Testis (tissue), 3 donors: ENCODE results near the gene AKR1C4. TPM values are rescaled to one million over a fixed set of nuclear protein-coding genes. Genes with fewer than 3 reads are reported as not detected.

Experiments
- DNase-seq: peaks from one replicate; pipeline ENCODE4 v3.0.0-alpha.2; 2019
- H3K27ac ChIP-seq, 2 donors: fragments of 200-600 bp; sonication (generic); one replicate each; pipeline ENCODE4 v1.5.1; 2019
- H3K27me3 ChIP-seq: fragments of 200-600 bp; sonication (generic); one replicate; pipeline ENCODE4 v1.5.1; 2019
- H3K36me3 ChIP-seq: fragments of 200-600 bp; sonication (generic); one replicate; pipeline ENCODE4 v1.5.1; 2017; ENCODE audit warnings: low read depth; ENCODE audit errors: missing control alignments
- H3K4me1 ChIP-seq: fragments of 200-600 bp; sonication (generic); one replicate; pipeline ENCODE4 v1.5.1; 2019
- H3K4me3 ChIP-seq, 2 donors: fragments of 200-600 bp; sonication (generic); one replicate each; pipeline ENCODE4 v1.5.1; 2017 to 2019
- H3K9me3 ChIP-seq: fragments of 200-600 bp; sonication (generic); one replicate; pipeline ENCODE4 v1.5.1; 2017
- POLR2A ChIP-seq: fragments of 450-650 bp; IDR thresholded peaks from one replicate; pipeline ENCODE4 v1.6.1; 2017; ENCODE audit warnings: antibody characterized with exemption, mild to moderate bottlenecking, moderate library complexity
- WGBS, 2 donors: methylation state at CpG; one replicate each; pipeline ENCODE4 v1.1.5; 2018; 5-methylcytosine and 5-hydroxymethylcytosine counted together
- intact Hi-C: fragments of 100-400 bp; cut with DNase I; formaldehyde crosslinking; loops from one replicate; pipeline ENCODE4 v1.15.1; 2023; ENCODE audit warnings: low total_unique reads
- polyA plus RNA-seq: library from polyadenylated mRNA; stranded (reverse); fragments of 350-450 nt; fragmentation: Illumina TruSeq; extraction: RNeasy Lipid Tissue Mini Kit (QIAGEN cat#74804); gene quantifications from one replicate; pipeline ENCODE4 v1.2.3, GENCODE V29; 2014; ENCODE audit warnings: low read depth, low replicate concordance; ENCODE audit not compliant: insufficient read depth
- total RNA-seq, 2 donors: library from RNA; depleted of rRNA; stranded (reverse); fragments of >200 nt; gene quantifications; one replicate each; pipeline ENCODE4 v1.2.3, GENCODE V29; 2016
- TF ChIP-seq, protein P1 (sequence below), 3 experiments: fragments of 450-650 bp in 2 of 3; fragments of 200-600 bp in 1 of 3; sonication (generic) in 1 of 3; IDR thresholded peaks; one replicate each; pipeline ENCODE4 v1.5.1; 2016 to 2019; ENCODE audit warnings: antibody characterized with exemption in 3 of 3, mild to moderate bottlenecking in 2 of 3, moderate library complexity in 1 of 3

Gene AKR1C4
- total and polyA plus RNA-seq, 3 donors from 2014 or later, result 0.37 to 1.9 (median 0.63) TPM

DNA sequence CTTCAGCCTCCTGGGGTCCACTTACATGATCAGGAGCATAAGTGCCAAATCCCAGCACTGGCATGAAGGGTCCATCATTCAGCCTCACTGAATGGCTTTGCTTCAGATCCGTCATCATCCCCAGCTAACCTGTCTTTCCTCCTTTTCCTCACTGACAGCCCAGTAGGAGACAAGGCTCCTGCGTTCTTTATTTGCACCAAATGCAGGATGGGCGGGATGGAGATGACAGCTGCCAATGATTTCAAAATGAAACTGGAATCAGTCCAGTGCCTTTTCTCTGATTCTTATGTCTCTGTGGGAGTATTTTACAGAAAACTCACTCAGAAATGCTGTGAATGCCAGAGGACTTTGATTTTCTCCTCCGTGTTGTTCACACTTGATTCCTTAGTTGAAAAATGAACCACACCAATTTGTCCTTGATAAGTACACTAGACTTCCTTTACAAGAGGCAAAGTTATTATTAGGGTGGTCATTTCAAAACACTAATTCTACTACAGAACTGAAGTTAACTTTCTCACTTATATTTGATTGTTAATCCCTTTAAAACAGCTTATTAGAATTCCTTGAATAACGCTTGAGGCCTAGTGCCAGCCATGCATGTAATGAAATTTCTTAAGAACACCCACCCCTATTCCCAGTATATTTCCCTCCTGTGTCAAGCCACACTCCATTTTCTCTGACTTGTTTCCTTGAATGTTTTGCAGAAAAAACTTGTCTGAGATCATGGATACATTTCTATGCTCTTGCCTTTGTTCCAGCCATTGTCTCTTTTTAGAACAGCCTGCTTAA is 11.5 kb upstream of the AKR1C4 start, which contains the start of gene AKR1C8:
TSS of gene AKR1C8 (minus strand) at position 164 of the 789 bp plus-strand sequence. CDS start at position 118, 46 bp downstream.
- Histone ChIP-seq H3K36me3 (no peaks in the 10 kb centered on the region), H3K4me3 (no peak within 1 kb of the TSS), H3K4me1 (peaks cover 13% of the 10 kb centered on the region), H3K9me3 (no peaks in the 10 kb centered on the region), H3K27ac (peak within 1 kb of the TSS in 1 of 2 donors; percentile 3), H3K27me3 (no peaks in the 10 kb centered on the region)
- TF ChIP-seq, protein P1, sequence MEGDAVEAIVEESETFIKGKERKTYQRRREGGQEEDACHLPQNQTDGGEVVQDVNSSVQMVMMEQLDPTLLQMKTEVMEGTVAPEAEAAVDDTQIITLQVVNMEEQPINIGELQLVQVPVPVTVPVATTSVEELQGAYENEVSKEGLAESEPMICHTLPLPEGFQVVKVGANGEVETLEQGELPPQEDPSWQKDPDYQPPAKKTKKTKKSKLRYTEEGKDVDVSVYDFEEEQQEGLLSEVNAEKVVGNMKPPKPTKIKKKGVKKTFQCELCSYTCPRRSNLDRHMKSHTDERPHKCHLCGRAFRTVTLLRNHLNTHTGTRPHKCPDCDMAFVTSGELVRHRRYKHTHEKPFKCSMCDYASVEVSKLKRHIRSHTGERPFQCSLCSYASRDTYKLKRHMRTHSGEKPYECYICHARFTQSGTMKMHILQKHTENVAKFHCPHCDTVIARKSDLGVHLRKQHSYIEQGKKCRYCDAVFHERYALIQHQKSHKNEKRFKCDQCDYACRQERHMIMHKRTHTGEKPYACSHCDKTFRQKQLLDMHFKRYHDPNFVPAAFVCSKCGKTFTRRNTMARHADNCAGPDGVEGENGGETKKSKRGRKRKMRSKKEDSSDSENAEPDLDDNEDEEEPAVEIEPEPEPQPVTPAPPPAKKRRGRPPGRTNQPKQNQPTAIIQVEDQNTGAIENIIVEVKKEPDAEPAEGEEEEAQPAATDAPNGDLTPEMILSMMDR (IDR thresholded peaks at IDR 0.05), result no peak
- TF ChIP-seq POLR2A, result no peak
- DNase-seq, result peak; percentile 19
- WGBS, 2 donors, result 63 to 74% methylated on average over 5 of the region's 5 CpGs
- intact Hi-C loops, result no loop called here

DNA sequence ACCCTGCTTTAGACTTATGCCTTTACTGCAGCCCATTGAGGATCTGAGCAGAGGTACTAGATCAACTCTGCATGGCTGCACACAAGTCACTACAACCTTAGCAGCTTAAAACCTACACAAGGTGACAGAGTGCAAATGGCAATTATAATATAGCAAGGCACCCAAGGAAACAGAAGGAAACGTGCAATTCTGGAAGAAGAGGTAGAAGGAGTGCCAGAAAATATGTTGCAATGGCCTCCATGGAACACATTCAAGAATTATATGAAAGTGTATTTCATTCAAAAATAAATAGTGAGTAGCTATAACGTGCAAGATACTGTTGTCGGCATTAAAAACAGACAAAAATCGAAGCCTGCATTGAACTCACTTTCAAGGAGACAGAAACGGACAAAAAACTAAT is 8.8 kb upstream of the AKR1C4 start:
- no peak for TF ChIP-seq POLR2A
- TF ChIP-seq, protein P1 (IDR thresholded peaks at IDR 0.05), result no peak
- intact Hi-C loops, result no loop called here
- H3K4me1 ChIP-seq, result peaks cover 13% of the 10 kb centered on the region
- H3K36me3 ChIP-seq, result no peaks in the 10 kb centered on the region
- no peaks in the 10 kb centered on the region for H3K9me3 ChIP-seq
- H3K27me3 ChIP-seq, result no peaks in the 10 kb centered on the region
- DNase-seq, result no peak
- no peak overlapping the region for H3K4me3 ChIP-seq
- WGBS, 2 donors, result 72 to 89% methylated on average over 5 of the region's 5 CpGs
- H3K27ac ChIP-seq, result no peak overlapping the region

DNA sequence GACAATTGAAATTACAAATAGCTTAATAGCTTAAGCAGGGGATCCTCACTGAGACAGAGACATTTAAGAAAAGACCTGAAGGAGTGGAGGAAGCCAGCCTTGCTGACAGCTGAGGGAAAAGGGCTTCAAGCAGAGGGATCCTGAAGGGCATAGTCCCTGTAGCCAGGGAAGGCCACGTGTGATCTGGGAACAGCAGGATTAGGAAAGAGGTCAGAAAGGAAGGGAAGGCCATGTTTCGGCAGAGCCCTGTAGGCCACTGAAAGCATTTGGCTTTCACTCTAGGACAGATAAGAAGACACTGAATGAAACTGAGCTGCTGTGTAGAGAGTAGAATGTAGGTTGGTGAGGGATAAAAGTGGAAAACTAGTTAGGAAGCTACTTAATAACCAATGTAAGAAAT is 8.3 kb upstream of the AKR1C4 start:
- no peak for DNase-seq
- intact Hi-C loops, result no loop called here
- H3K9me3 ChIP-seq, result no peaks in the 10 kb centered on the region
- H3K36me3 ChIP-seq, result no peaks in the 10 kb centered on the region
- H3K27me3 ChIP-seq, result no peaks in the 10 kb centered on the region
- H3K4me1 ChIP-seq, result peaks cover 13% of the 10 kb centered on the region
- TF ChIP-seq, protein P1 (IDR thresholded peaks at IDR 0.05), result no peak
- no peak for TF ChIP-seq POLR2A
- no peak overlapping the region for H3K4me3 ChIP-seq
- WGBS, 2 donors, result 46 to 59% methylated on average over 2 of the region's 2 CpGs
- no peak overlapping the region for H3K27ac ChIP-seq

DNA sequence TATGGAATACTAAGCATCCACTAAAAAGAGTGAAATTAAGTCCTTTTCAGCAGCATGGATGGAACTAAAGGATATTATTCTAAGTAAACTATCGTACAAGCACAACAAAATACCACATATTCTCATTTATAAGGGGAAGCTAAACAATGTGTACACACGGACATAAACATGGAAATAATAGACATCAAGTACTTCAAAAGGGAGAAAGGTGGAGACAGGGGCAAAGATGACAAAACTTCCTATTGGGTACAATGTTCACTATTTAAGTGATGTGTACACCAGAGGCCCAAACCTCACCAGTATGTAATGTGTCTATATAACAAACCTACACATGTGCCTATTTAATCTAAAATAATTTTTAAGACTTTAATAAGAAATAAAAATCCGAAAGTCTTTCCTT is 2.2 kb upstream of the AKR1C4 start:
- Histone ChIP-seq H3K36me3 (no peaks in the 10 kb centered on the region), H3K4me1 (no peaks in the 10 kb centered on the region), H3K27ac (no peak overlapping the region), H3K4me3 (no peak overlapping the region), H3K9me3 (no peaks in the 10 kb centered on the region), H3K27me3 (no peaks in the 10 kb centered on the region)
- intact Hi-C loops, result no loop called here
- TF ChIP-seq, protein P1 (IDR thresholded peaks at IDR 0.05), result no peak
- TF ChIP-seq POLR2A, result no peak
- 90% methylated on average over 3 of the region's 3 CpGs for WGBS, 2 donors
- no peak for DNase-seq
